ENCODE data around the gene GALNT5.
A peak's percentile ranks its signal among the peaks of the same experiment; 100 is the strongest.

GALNT5 gene

GRCh38 chr2:157291018-157291417, 33.5 kb downstream of the GALNT5 start:
- TF ChIP-seq CTCF (IDR thresholded peaks at IDR 0.05; ENCODE audit: low read depth, low read length) = no peak
- no peak for DNase-seq (ENCODE audit: extremely low read depth, low read depth)

GRCh38 chr2:157292853-157293252, 35.3 kb downstream of the GALNT5 start:
- DNase-seq (ENCODE audit: extremely low read depth, low read depth) = no peak
- no peak for TF ChIP-seq CTCF (IDR thresholded peaks at IDR 0.05; ENCODE audit: low read depth, low read length)

- no peak for DNase-seq (ENCODE audit: extremely low read depth, low read depth)
- TF ChIP-seq CTCF (IDR thresholded peaks at IDR 0.05; ENCODE audit: low read depth, low read length) = no peak
These were observed 39.0 kb downstream of the GALNT5 start for GRCh38 chr2:157296490-157296889.

- DNase-seq (ENCODE audit: extremely low read depth, low read depth) = no peak
- TF ChIP-seq CTCF (IDR thresholded peaks at IDR 0.05; ENCODE audit: low read depth, low read length) = no peak
These were observed 39.5 kb downstream of the GALNT5 start for GRCh38 chr2:157296958-157297357.

GRCh38 chr2:157301307-157301706, 43.8 kb downstream of the GALNT5 start:
- DNase-seq (ENCODE audit: extremely low read depth, low read depth) = no peak
- TF ChIP-seq CTCF (IDR thresholded peaks at IDR 0.05; ENCODE audit: low read depth, low read length) = no peak

- DNase-seq (ENCODE audit: extremely low read depth, low read depth) = peak; percentile 15
These were observed 45.1 kb downstream of the GALNT5 start for GRCh38 chr2:157302492-157303099.

GRCh38 chr2:157303612-157304011, 46.1 kb downstream of the GALNT5 start:
- no peak for TF ChIP-seq CTCF (IDR thresholded peaks at IDR 0.05; ENCODE audit: low read depth, low read length)
- no peak for DNase-seq (ENCODE audit: extremely low read depth, low read depth)

More at GRCh38 chr2:157302492-157303099, 45.1 kb downstream of the GALNT5 start:
- TF ChIP-seq CTCF (IDR thresholded peaks at IDR 0.05; ENCODE audit: low read depth, low read length) = peak; percentile 64
